Smooth muscle cell (in vitro differentiated cells): ENCODE results near the gene RASA3. TPM values are rescaled to one million over a fixed set of nuclear protein-coding genes. Genes with fewer than 3 reads are reported as not detected.

ENCODE experiments used
- DNase-seq: peaks from one replicate; lab custom pipeline; 2025; ENCODE audit not compliant: unreplicated experiment; lab: John Stamatoyannopoulos, UW
- H2AFZ ChIP-seq: fragments of 200-600 bp; sonication (generic); 2 replicates; pipeline ENCODE4 v1.6.0; 2016; ENCODE audit warnings: antibody characterized with exemption, low read depth, mild to moderate bottlenecking
- H3F3A ChIP-seq: fragments of 200-600 bp; sonication (generic); 2 replicates; pipeline ENCODE4 v1.6.0; 2017; ENCODE audit warnings: antibody characterized with exemption, low read depth
- H3K27ac ChIP-seq: fragments of 200-600 bp; sonication (generic); 2 replicates; pipeline ENCODE4 v1.5.1; 2016; ENCODE audit warnings: low read depth, mild to moderate bottlenecking
- H3K27me3 ChIP-seq: fragments of 200-600 bp; sonication (generic); 2 replicates; pipeline ENCODE4 v1.6.1; 2016; ENCODE audit warnings: low read depth, mild to moderate bottlenecking
- H3K36me3 ChIP-seq: fragments of 200-600 bp; sonication (generic); 2 replicates; pipeline ENCODE4 v1.5.1; 2016; ENCODE audit warnings: low read depth
- H3K4me1 ChIP-seq: fragments of 200-600 bp; sonication (generic); 2 replicates; pipeline ENCODE4 v1.5.1; 2016; ENCODE audit warnings: low read depth
- H3K4me2 ChIP-seq: fragments of 200-600 bp; sonication (generic); 2 replicates; pipeline ENCODE4 v1.6.0; 2016; ENCODE audit warnings: mild to moderate bottlenecking
- H3K4me3 ChIP-seq: fragments of 200-600 bp; sonication (generic); 2 replicates; pipeline ENCODE4 v1.5.1; 2016; ENCODE audit warnings: mild to moderate bottlenecking
- H3K79me2 ChIP-seq: fragments of 200-600 bp; sonication (generic); 2 replicates; pipeline ENCODE4 v1.6.0; 2016; ENCODE audit warnings: low read depth, mild to moderate bottlenecking
- H3K9ac ChIP-seq: fragments of 200-600 bp; sonication (generic); 2 replicates; pipeline ENCODE4 v1.6.0; 2016; ENCODE audit warnings: low read depth
- H3K9me3 ChIP-seq: fragments of 200-600 bp; sonication (generic); replicated peaks from 2 replicates; pipeline ENCODE4 v1.5.1; 2016; ENCODE audit warnings: low read depth
- H4K20me1 ChIP-seq: fragments of 200-600 bp; sonication (generic); 2 replicates; pipeline ENCODE4 v1.6.0; 2016; ENCODE audit warnings: low read depth
- WGBS: methylation state at CpG from one replicate; pipeline ENCODE4 v1.1.7; 2016; ENCODE audit warnings: low lambda C conversion rate; 5-methylcytosine and 5-hydroxymethylcytosine counted together
- polyA plus RNA-seq: library from polyadenylated mRNA; unstranded; fragments of >200 nt; fragmentation: Nextera tagmentation; extraction: Ambion mirVana; gene quantifications from 2 replicates; pipeline ENCODE4 v1.2.1, GENCODE V29; 2016
- total RNA-seq: library from RNA; depleted of rRNA; stranded (reverse); fragments of >200 nt; gene quantifications from 2 replicates; pipeline ENCODE4 v1.2.3, GENCODE V29; 2014
- TF ChIP-seq, protein P1 (sequence below): fragments of 200-600 bp; sonication (generic); IDR thresholded peaks from 2 replicates; pipeline ENCODE4 v1.5.1; 2017; ENCODE audit warnings: borderline replicate concordance, mild to moderate bottlenecking, antibody characterized with exemption; ENCODE audit not compliant: insufficient read depth, poor library complexity, severe bottlenecking

RASA3 gene
- total and polyA plus RNA-seq, 2 experiments from 2014 or later, result 21.3 to 26.8 TPM

DNA sequence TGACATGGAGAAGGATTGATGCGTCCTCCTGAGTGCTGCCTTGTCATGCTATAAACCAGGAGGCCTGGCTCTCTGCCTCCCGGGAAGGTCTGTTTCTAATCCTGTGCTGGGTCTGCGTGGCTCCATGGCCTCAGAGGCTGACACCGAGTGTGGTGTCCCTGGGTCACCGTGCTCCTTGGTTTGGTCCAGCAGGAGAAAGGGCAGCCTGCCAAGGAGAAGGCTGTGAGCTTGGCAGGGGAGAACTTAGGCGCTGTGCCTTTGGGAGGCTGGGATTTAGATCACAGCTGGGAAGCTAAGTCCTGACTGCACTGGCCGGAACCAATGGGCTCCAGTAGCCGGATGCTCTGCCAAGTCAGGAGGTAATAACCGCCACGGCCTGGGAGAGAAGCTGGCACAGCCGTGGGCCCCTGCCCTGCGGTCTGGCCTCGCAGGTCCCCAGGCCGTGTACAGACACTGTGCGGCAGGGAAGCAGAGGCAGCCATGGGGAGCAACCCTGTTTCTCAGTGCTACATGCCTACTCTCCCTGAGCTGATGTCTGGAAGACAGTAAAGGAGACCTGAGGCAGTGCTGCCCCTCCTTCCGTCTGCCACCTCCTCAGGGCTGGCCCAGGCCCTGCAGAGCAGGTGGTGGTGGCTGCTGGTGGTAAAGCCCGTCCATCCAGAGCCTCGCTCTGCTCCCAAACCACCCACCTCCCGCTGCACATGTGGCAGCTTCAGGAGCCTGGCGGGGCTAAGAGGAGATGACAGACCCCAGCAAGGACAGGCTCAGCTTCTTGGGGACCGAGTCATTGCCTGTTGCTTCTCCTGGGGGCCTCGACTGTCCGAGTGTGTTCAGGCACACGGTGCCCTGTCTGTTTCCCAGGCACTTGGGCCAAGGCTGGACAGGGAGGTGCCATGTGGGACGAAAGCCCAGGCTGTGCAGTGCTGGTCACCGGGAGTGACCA is 203.5 kb downstream of the RASA3 start:
- Histone ChIP-seq H2AFZ (no peak overlapping the region), H3K9me3 (no peaks in the 10 kb centered on the region), H3K36me3 (no peaks in the 10 kb centered on the region), H3K4me1 (no peaks in the 10 kb centered on the region), H3K4me3 (no peak overlapping the region), H3K4me2 (no peak overlapping the region), H4K20me1 (no peaks in the 10 kb centered on the region), H3K79me2 (no peaks in the 10 kb centered on the region), H3K9ac (no peak overlapping the region), H3F3A (no peaks in the 10 kb centered on the region), H3K27ac (no peak overlapping the region), H3K27me3 (no peaks in the 10 kb centered on the region)
- TF ChIP-seq, protein P1, sequence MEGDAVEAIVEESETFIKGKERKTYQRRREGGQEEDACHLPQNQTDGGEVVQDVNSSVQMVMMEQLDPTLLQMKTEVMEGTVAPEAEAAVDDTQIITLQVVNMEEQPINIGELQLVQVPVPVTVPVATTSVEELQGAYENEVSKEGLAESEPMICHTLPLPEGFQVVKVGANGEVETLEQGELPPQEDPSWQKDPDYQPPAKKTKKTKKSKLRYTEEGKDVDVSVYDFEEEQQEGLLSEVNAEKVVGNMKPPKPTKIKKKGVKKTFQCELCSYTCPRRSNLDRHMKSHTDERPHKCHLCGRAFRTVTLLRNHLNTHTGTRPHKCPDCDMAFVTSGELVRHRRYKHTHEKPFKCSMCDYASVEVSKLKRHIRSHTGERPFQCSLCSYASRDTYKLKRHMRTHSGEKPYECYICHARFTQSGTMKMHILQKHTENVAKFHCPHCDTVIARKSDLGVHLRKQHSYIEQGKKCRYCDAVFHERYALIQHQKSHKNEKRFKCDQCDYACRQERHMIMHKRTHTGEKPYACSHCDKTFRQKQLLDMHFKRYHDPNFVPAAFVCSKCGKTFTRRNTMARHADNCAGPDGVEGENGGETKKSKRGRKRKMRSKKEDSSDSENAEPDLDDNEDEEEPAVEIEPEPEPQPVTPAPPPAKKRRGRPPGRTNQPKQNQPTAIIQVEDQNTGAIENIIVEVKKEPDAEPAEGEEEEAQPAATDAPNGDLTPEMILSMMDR, result no peak
- no peak for DNase-seq
- 88% methylated on average over 26 of the region's 26 CpGs for WGBS

Other genes with a start within 250 kb of the RASA3 start
- gene C13orf46, start 158.5 kb downstream of the RASA3 start, total RNA-seq, result 5.8 TPM in 1 of 2 replicates, not detected in the other
- 0.26 and 0.87 TPM in 2 replicates for gene C13orf46, start 158.5 kb downstream of the RASA3 start, polyA plus RNA-seq
- gene CFAP97D2, start 46.6 kb upstream of the RASA3 start, total RNA-seq, result not detected in 2 replicates
- gene CFAP97D2, start 46.6 kb upstream of the RASA3 start, polyA plus RNA-seq, result not detected in 2 replicates
- gene CDC16, start 102.3 kb upstream of the RASA3 start, total RNA-seq, result 43.8 and 60.7 TPM in 2 replicates
- gene CDC16, start 102.3 kb upstream of the RASA3 start, polyA plus RNA-seq, result 31.5 and 51.0 TPM in 2 replicates
- 22.4 and 26.1 TPM in 2 replicates for gene UPF3A, start 149.0 kb upstream of the RASA3 start, total RNA-seq
- 34.1 and 46.6 TPM in 2 replicates for gene UPF3A, start 149.0 kb upstream of the RASA3 start, polyA plus RNA-seq
- gene CHAMP1, start 181.9 kb upstream of the RASA3 start, total RNA-seq, result 12.0 and 20.6 TPM in 2 replicates
- 10.6 and 12.1 TPM in 2 replicates for gene CHAMP1, start 181.9 kb upstream of the RASA3 start, polyA plus RNA-seq